H9 (cell line): ENCODE results near the gene CERS4. TPM values are rescaled to one million over a fixed set of nuclear protein-coding genes. Genes with fewer than 3 reads are reported as not detected.

Experiments
- DNase-seq: peaks from one replicate; pipeline ENCODE4 v3.0.0-alpha.2; 2017
- H2AFZ ChIP-seq: one replicate; pipeline ENCODE4 v1.6.1; 2013; ENCODE audit warnings: mild to moderate bottlenecking, low read length, control low read depth, moderate library complexity
- H2AK5ac ChIP-seq: 2 replicates; pipeline ENCODE4 v1.6.1; 2013; ENCODE audit warnings: low read length, control low read depth, mixed read lengths; ENCODE audit not compliant: insufficient read length
- H2BK120ac ChIP-seq: one replicate; pipeline ENCODE4 v1.6.1; 2013; ENCODE audit warnings: low read depth, mild to moderate bottlenecking, low read length, control low read depth, inconsistent platforms; ENCODE audit not compliant: poor library complexity, severe bottlenecking
- H2BK12ac ChIP-seq: 2 replicates; pipeline ENCODE4 v1.6.1; 2013; ENCODE audit warnings: low read length, control low read depth, mixed read lengths, low read depth; ENCODE audit not compliant: insufficient read length
- H2BK15ac ChIP-seq: 2 replicates; pipeline ENCODE4 v1.6.1; 2013; ENCODE audit warnings: low read depth, low read length, control low read depth
- H2BK20ac ChIP-seq: one replicate; pipeline ENCODE4 v1.6.1; 2013; ENCODE audit warnings: low read depth, mild to moderate bottlenecking, low read length, control low read depth, inconsistent platforms; ENCODE audit not compliant: poor library complexity, severe bottlenecking
- H2BK5ac ChIP-seq: 2 replicates; pipeline ENCODE4 v1.6.1; 2013; ENCODE audit warnings: low read length, control low read depth, mixed read lengths; ENCODE audit not compliant: insufficient read length
- H3K14ac ChIP-seq: 2 replicates; pipeline ENCODE4 v1.6.1; 2013; ENCODE audit warnings: low read length, control low read depth; ENCODE audit not compliant: insufficient read depth
- H3K18ac ChIP-seq: 2 replicates; pipeline ENCODE4 v1.6.1; 2013; ENCODE audit warnings: low read depth, mild to moderate bottlenecking, mixed read lengths, low read length, control low read depth; ENCODE audit not compliant: insufficient read length
- H3K23ac ChIP-seq: 2 replicates; pipeline ENCODE4 v1.6.1; 2013; ENCODE audit warnings: low read length, control low read depth, mixed read lengths, low read depth; ENCODE audit not compliant: insufficient read length
- H3K23me2 ChIP-seq: 2 replicates; pipeline ENCODE4 v1.6.1; 2013; ENCODE audit warnings: low read depth, mild to moderate bottlenecking, mixed read lengths, low read length, control low read depth; ENCODE audit not compliant: insufficient read length, poor library complexity, severe bottlenecking
- H3K27ac ChIP-seq: 2 replicates; pipeline ENCODE4 v1.5.1; 2013; ENCODE audit warnings: low read length, control low read depth, mixed read lengths, low read depth; ENCODE audit not compliant: insufficient read length
- H3K27me3 ChIP-seq: 2 replicates; pipeline ENCODE4 v1.6.1; 2013; ENCODE audit warnings: low read length, control low read depth, inconsistent platforms; ENCODE audit not compliant: insufficient read depth
- H3K4ac ChIP-seq: 2 replicates; pipeline ENCODE4 v1.6.1; 2013; ENCODE audit warnings: low read depth, mild to moderate bottlenecking, control low read depth, inconsistent platforms, low read length, moderate library complexity
- H3K4me1 ChIP-seq: 2 replicates; pipeline ENCODE4 v1.6.1; 2013; ENCODE audit warnings: low read length, control low read depth, inconsistent platforms; ENCODE audit not compliant: insufficient read depth
- H3K4me2 ChIP-seq: 2 replicates; pipeline ENCODE4 v1.6.1; 2013; ENCODE audit warnings: low read length, control low read depth, mixed read lengths; ENCODE audit not compliant: insufficient read length, insufficient read depth
- H3K56ac ChIP-seq: 2 replicates; pipeline ENCODE4 v1.6.1; 2013; ENCODE audit warnings: low read depth, mild to moderate bottlenecking, mixed read lengths, low read length, control low read depth; ENCODE audit not compliant: insufficient read length
- H3K79me1 ChIP-seq: 2 replicates; pipeline ENCODE4 v1.6.1; 2013; ENCODE audit warnings: low read depth, mild to moderate bottlenecking, moderate library complexity, low read length, control low read depth, inconsistent platforms; ENCODE audit not compliant: insufficient read depth, poor library complexity, severe bottlenecking
- H3K79me2 ChIP-seq: 2 replicates; pipeline ENCODE4 v1.6.1; 2013; ENCODE audit warnings: low read length, control low read depth, inconsistent platforms; ENCODE audit not compliant: insufficient read depth
- H3K9ac ChIP-seq: 2 replicates; pipeline ENCODE4 v1.6.1; 2013; ENCODE audit warnings: low read length, control low read depth, mixed read lengths; ENCODE audit not compliant: insufficient read length; ENCODE audit errors: extremely low read depth
- H3K9me3 ChIP-seq: one replicate; pipeline ENCODE4 v1.6.1; 2013; ENCODE audit warnings: low read depth, low read length, inconsistent platforms; ENCODE audit not compliant: control insufficient read depth
- H3T11ph ChIP-seq: one replicate; pipeline ENCODE4 v1.6.1; 2013; ENCODE audit warnings: mild to moderate bottlenecking, low read length, control low read depth, inconsistent platforms
- H4K20me1 ChIP-seq: one replicate; pipeline ENCODE4 v1.6.1; 2013; ENCODE audit not compliant: control insufficient read depth, insufficient read length, insufficient read depth
- H4K5ac ChIP-seq: 2 replicates; pipeline ENCODE4 v1.6.1; 2013; ENCODE audit warnings: low read depth, mild to moderate bottlenecking, mixed read lengths, low read length, control low read depth; ENCODE audit not compliant: insufficient read length
- H4K8ac ChIP-seq: replicated peaks from 2 replicates; pipeline ENCODE4 v1.6.1; 2013; ENCODE audit warnings: low read length, control low read depth, mixed read lengths, low read depth; ENCODE audit not compliant: insufficient read length
- H4K91ac ChIP-seq: 2 replicates; pipeline ENCODE4 v1.6.1; 2013; ENCODE audit warnings: low read depth, mild to moderate bottlenecking, moderate library complexity, mixed read lengths, low read length, control low read depth; ENCODE audit not compliant: insufficient read length
- H3K27ac Mint-ChIP-seq, 3 experiments: 2 replicates in 2 of 3; 3 replicates in 1 of 3; pipeline ENCODE4 v1.8.0; 2020 to 2021; ENCODE audit warnings: mixed read lengths in 3 of 3, mild to moderate bottlenecking in 1 of 3, moderate library complexity in 1 of 3
- H3K27me3 Mint-ChIP-seq: 2 replicates; pipeline ENCODE4 v1.8.0; 2021; ENCODE audit warnings: low read depth, mild to moderate bottlenecking, moderate library complexity, mixed read lengths
- H3K36me3 Mint-ChIP-seq, 3 experiments: 2 replicates in 2 of 3; 3 replicates in 1 of 3; pipeline ENCODE4 v1.8.0; 2020 to 2021; ENCODE audit warnings: low read depth in 3 of 3, mixed read lengths in 3 of 3; ENCODE audit not compliant: insufficient read depth in 1 of 3
- H3K4me1 Mint-ChIP-seq, 2 experiments: 2 replicates each; pipeline ENCODE4 v1.8.0; 2020; ENCODE audit warnings: mixed read lengths in 2 of 2
- H3K4me3 Mint-ChIP-seq, 2 experiments: 2 replicates in 1 of 2; 3 replicates in 1 of 2; pipeline ENCODE4 v1.8.0; 2020 to 2021; ENCODE audit warnings: mild to moderate bottlenecking in 2 of 2, mixed read lengths in 2 of 2, moderate library complexity in 1 of 2
- H3K9me3 Mint-ChIP-seq, 2 experiments: 2 replicates in 1 of 2; 3 replicates in 1 of 2; pipeline ENCODE4 v1.8.0; 2020; ENCODE audit warnings: mild to moderate bottlenecking in 2 of 2, mixed read lengths in 2 of 2, moderate library complexity in 1 of 2
- CTCF ChIP-seq: fragments of 200-600 bp; sonication (generic); conservative IDR thresholded peaks from 3 replicates; pipeline ENCODE4 v1.8.0; 2021; ENCODE audit warnings: antibody characterized with exemption, mild to moderate bottlenecking
- WGBS: extraction: QIAGEN DNeasy Blood & Tissue Kit; methylation state at CpG from one replicate; pipeline ENCODE4 v1.1.7; 2013; ENCODE audit warnings: missing lambda C conversion rate, low lambda C conversion rate, mixed read lengths; ENCODE audit not compliant: insufficient read length; ENCODE audit errors: extremely low coverage; 5-methylcytosine and 5-hydroxymethylcytosine counted together
- total RNA-seq: library from RNA; stranded (reverse); gene quantifications from 2 replicates; pipeline ENCODE4 v1.2.1, GENCODE V29; 2021

The CERS4 gene
- total RNA-seq, 1 experiment from 2014 or later = 62.6 TPM

GRCh38 chr19:8215783-8216182, 6.6 kb downstream of the CERS4 start:
- no peak overlapping the region for H3K4me2 ChIP-seq
- H2BK15ac ChIP-seq = no peak overlapping the region
- H3K9me3 Mint-ChIP-seq = no peaks in the 10 kb centered on the region
- H2AK5ac ChIP-seq = no peak overlapping the region
- H2AFZ ChIP-seq = no peak overlapping the region
- H4K8ac ChIP-seq = no peak overlapping the region
- peaks cover 2% of the 10 kb centered on the region; the same call in 1 of the 2 replicates for H3K27me3 Mint-ChIP-seq
- no peaks in the 10 kb centered on the region for H4K20me1 ChIP-seq
- no peak overlapping the region for H3K14ac ChIP-seq
- H3K36me3 Mint-ChIP-seq = peaks cover 20 to 43% (median 30%) of the 10 kb centered on the region in 3 experiments
- peaks cover 12% of the 10 kb centered on the region for H3K79me1 ChIP-seq
- H3K23me2 ChIP-seq = no peaks in the 10 kb centered on the region
- no peak overlapping the region for H3T11ph ChIP-seq
- H2BK120ac ChIP-seq = no peak overlapping the region
- H3K27ac Mint-ChIP-seq = peak overlapping the region in 1 of 3 experiments; percentile 48; a peak in 1 of 7 replicates
- H3K9ac ChIP-seq = no peak overlapping the region
- peaks cover 11 to 16% of the 10 kb centered on the region in 2 experiments for H3K4me1 Mint-ChIP-seq
- no CpG with 5 or more reads among the region's 4 CpGs for WGBS
- no peak for DNase-seq
- no peaks in the 10 kb centered on the region for H3K27me3 ChIP-seq
- no peak overlapping the region for H4K5ac ChIP-seq
- no peak overlapping the region for H2BK12ac ChIP-seq
- no peak overlapping the region for H3K27ac ChIP-seq
- no peak overlapping the region for H3K18ac ChIP-seq
- H4K91ac ChIP-seq = no peak overlapping the region
- no peaks in the 10 kb centered on the region for H3K9me3 ChIP-seq
- H2BK5ac ChIP-seq = no peak overlapping the region
- no peak for TF ChIP-seq CTCF
- no peak overlapping the region for H3K56ac ChIP-seq
- H3K23ac ChIP-seq = no peak overlapping the region
- no peak overlapping the region for H3K4ac ChIP-seq
- H2BK20ac ChIP-seq = no peak overlapping the region
- peaks cover 20% of the 10 kb centered on the region; the same call in 1 of the 2 replicates for H3K79me2 ChIP-seq
- no peak overlapping the region for H3K4me3 Mint-ChIP-seq
- H3K4me1 ChIP-seq = no peaks in the 10 kb centered on the region
